GM18520 (cell line): Measurements from ENCODE around the gene PSMC3.

Source experiments
- ATAC-seq: cut with Tn5 transposase; IDR thresholded peaks from one replicate; pipeline ENCODE4 v1.9.1; 2021; ENCODE audit not compliant: unreplicated experiment

PSMC3 gene

DNA sequence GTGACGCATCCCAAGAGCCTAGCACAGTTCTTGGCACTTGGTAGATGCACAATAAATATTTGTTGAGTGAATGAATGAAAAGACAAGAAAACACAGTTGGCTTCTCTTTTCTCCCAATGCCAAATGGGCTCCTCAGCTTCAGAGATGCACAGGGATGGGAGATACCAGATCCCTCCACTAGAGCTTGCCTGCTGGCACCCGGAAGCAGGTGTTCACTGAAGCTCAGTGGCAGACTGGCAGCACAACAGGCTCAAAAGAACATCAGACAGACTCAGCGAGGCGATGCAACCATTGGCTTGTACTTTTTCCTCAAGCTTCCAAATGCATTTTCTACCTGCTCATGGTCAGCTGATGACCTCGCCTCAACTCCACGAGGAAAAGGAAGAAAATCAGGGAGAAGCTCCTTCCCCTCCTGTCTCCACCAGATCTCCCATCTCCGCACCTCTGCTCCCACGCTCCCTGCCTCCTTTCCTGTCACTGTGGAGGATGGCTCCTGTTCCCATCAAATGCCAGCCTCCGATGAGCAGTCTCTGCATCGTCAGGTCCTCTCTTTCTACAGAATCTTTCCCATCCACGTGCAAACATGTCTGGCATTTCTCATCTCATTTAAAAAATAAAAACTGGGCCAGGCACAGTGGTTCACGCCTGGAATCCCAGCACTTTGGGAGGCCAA is 16.9 kb upstream of the PSMC3 start:
- ATAC-seq, result no peak

DNA sequence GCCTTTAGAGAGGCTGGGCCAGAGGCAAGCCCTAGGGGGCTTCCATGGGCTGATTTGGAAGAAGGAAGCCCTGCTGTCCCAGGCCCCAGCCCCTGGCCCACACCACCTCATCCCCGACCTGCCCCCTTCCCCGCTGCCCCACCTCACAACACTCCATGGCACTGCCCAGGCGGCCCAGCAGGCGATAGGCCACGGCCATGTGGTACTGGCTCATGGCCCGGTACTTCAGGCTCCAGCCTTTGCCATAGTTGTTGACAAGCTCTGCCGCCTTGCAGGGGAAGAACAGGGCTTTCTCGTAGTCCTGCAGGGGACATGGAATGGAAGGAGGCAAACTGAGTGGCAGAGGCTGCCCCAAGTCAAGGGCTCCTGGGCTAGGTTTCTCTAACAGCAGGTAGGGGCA is 16.3 kb upstream of the PSMC3 start:
- no peak for ATAC-seq

DNA sequence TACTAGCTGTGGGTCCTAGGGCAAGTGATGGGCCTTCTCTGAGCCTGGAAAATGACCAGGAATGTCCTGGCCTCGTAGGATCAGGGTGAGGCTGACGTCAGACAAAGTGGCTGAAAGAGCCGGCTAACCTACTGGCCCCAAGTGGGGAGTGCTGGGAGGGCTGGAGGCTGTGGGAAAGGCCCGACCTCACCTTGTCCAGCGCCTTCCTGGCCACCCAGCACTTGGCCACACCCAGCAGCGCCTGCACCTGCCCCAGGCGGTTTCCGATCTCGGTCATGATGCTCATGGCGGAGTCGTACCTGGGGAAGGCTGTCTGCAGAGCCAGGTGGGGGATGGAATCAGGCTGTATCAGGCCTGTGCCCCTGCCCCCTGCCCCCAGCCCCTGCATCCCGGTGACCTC is 15.2 kb upstream of the PSMC3 start:
- ATAC-seq, result no peak

DNA sequence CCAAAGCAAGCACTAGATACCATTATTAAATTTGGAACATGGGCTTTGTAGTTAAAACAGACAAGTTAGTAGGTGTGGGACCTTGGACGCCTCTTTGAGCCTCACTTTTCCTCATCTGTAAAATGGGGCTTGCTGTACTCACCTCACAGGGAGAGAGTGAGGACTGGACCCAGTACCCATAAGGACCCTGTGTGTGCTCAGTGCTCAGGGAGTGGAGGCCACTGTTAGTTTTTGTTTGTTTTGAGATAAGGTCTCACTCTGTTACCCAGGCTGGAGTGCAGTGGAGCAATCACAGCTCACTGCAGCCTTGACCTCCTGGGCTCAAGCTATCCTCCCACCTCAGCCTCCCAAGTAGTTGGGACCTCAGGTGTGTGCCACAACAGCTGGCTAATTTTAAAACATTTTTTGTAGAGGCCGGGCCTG is 13.8 kb upstream of the PSMC3 start:
- ATAC-seq, result no peak

DNA sequence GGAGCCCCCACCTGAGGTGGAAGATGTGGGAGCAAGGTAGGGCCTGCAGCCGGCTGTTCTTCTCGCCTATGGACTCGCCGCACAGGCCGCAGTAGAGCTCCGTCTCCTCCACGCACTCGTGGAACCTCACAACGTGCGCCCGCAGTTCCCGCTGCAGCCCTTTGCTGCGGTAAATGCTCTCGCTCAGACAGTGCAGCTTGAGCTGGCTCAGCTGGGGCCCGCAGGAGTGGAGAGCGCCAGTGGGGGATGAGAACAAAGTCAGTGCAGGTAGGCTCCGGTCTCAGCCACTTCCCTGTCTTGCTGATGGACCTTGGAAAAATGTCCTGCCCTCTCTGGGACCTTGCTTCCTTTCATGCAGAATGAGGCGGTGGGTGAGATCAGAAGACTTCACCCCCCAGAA is 12.5 kb upstream of the PSMC3 start:
- no peak for ATAC-seq

DNA sequence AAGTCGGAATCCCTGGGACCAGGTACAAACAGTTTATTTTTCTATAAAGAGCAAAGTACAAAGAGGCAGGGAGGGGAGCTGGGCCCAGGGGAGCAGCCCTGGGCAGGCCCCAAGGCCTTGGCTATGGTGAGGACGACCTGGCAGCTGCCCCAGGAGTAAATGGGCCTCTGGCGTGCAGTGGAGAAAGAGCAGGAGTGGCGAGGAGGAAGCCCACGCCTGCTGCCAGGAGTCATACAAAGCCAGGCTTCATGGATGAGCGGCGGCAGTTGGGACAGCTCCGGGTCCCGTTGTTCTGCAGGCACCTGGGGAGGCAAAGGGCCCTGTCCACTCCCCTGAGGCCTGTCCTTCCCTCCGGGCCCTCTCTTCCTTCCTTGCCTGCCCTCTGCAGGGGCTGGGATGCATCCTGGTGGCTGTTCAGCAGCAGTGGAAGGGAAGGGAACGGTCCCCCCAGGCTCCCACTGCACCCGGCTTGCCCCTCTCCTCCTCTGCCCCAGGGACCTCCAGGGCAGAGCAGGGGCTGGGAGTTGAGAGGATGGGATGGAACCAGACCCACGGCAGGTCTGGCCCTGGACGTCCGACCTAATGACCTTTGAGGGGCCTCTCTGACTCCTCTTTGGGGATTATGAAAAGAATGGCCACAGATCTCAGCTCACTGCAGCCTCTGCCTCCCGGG is 11.6 kb upstream of the PSMC3 start:
- ATAC-seq, result no peak

DNA sequence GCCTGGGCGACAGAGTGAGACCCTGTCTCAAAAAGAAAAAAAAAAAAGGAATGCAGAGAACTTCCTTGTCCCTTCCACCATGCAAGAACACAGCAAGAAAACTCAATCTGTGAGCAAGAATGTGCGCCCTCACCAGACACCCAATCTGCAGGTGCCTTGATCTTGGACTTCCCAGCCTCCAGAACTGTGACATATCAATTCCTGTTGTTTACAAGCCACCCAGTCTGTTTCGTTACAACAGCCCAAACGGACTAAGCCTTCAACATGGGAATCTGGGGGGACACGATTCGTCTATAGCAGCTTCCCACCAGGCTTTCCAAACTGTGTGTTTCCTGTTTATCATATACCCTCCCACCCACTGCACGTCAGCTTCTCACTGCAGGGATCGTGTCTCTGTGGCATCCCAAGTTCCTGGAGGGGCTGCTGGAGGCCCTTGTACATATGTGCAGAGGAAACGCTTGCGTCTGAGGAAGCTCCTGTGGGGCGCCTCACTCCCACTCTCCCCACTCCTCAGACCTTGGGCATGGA is 11.0 kb upstream of the PSMC3 start:
- no peak for ATAC-seq

DNA sequence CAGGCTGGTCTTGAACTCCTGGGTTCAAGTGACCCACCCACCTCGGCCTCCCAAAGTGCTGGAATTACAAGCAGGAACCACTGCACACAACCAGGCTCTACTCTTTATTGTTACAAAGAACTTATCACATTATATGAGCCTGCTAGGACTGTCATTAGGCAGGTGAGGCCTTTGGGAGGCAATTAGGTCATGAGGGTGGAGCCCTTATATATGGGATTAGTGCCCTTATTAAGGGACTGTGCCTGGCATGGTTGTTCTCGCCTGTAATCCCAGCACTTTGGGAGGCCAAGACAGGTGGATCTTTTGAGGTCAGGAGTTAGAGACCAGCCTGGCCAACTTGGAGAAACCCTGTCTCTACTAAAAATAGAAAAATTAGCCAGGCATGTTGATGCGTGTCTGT is 10.5 kb upstream of the PSMC3 start:
- no peak for ATAC-seq

DNA sequence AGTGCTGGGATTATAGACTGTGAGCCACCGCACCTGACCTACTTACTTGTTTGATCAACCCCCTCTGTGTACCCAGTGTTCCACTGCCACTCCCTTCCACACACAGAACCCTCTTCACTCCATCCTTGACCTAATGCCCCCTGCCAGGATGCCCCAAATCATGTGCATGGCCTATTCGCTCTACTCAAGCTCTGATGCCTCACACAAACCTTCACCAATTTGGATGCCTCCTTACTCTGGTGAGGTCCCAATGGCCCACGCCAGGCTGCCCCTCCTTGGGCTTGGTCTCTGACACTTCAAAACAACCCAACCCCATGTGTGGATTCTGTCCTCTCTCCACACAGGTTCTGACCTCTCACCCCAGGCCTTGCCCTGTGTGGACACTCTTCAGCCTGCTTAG is 9.4 kb upstream of the PSMC3 start:
- no peak for ATAC-seq

DNA sequence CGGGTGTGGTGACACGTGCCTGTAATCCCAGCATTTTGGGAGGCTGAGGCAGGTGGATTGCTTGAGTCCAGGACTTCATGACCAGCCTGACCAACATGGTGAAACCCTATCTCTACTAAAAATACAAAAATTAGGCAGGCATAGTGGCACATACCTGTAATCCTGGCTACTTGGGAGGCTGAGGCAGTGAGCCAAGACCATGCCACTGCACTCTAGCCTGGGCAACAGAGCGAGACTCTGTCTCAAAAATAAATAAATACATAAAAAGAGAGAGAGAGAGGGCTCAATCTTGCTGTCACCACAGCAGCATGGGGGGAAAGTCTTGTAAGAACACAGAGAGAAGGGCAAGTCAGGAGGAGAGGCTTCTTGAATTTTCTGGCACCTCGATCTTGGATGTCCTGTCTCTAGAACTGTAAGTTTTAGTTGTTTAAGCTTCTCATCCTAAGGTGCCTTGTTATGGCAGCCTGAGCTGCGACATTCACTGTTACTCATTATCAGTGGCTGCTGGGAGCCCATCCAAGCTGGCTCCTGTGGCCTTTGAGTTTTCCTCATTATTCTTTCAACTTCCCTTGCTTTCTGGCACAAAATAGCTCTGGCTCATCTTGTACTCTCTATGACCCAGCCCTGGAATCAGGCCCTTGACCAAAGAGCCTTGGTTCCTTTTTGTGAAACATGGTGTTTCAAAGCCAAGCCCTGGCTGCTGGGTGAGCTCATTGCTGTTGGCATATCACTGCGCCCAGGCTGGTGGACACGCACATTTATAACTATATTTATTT is 8.0 kb upstream of the PSMC3 start:
- no peak for ATAC-seq

DNA sequence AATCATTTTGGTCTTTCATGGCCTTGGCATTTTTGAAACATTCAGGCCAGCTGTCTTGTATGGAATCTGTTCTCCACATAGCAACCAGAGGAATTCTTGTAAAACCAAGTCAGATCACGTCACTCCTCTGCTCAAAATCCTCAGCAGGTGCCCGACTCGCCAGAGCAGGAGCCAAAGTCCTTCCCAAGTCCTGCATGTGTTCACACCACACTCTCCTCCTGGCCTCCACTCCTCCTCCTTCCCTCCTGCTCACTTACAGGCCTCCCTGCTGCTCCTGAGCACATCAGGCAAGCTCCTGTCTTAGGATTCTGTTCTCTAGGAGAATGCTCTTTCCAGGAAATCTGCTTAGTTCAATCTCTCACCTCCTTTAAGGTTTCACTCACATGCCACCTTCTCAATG is 6.9 kb upstream of the PSMC3 start:
- no peak for ATAC-seq

DNA sequence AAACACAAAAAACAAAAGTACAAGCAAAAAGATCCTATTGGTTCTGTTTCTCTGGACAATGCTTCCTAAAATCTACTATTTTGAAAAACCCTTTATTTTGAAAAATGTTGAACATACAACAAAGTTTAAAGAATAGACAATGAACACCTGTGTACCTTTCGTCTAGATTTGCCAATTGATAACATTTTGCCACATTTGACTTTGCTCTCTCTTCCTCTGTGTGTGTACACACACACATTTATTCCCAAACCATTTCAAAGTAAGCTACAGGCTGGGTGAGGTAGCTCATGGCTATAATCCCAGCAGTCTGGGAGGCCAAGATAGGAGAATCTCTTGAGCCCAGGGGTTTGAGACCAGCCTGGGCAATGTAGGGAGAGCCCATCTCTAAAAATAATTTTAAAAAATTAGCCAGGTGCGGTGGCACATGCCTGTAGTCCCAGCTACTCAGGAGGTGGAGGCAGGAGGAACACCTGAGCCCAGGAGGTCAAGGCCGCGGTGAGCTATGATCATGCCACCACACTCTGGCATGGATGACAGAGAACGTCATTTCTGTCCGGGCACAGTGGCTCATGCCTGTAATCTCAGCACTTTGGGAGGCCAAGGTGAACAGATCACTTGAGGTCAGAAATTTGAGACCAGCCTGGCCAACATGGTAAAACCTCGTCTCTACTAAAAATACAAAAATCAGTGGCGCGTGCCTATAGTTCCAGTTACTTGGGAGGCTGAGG is 5.3 kb upstream of the PSMC3 start:
- no peak for ATAC-seq

DNA sequence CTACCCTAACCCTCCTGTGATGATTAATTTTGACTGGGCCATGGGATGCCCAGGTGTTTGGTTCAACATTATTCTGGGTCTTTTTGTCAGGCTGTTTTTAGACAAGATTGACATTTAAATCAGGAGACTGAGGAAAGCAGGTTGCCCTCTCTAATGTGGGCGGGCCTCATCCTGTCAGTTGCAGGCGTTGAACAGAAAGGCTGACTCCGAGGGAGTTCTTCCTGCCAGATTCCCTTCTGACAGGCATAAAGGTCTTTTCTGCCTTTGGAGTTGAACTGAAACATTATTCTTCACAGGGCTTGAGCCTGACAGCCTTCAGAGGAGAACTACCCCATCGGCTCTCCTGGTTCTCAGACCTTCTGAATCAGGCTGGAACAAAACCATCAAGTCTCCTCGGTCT is 4.3 kb upstream of the PSMC3 start:
- ATAC-seq, result no peak

DNA sequence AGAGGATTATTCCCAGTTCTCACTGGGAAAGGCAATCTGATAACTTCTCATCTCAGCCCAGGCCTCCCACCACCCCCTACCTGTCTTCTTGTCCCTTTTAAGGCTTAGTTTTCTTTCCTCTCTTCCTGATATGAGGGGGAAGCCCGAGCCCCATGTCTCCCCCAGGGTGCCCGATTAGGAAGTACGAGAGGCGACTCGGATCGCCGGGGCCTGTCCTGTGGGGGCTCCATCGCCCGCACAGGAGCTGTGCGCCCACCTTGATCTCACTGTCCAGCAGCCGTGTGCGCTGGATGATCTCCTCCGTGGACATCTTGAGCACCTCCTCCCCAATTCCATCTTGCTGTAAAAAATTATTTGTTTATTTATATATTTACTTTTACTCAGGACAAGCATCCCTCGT is 628 bp downstream of the PSMC3 start:
- ATAC-seq, result no peak

DNA sequence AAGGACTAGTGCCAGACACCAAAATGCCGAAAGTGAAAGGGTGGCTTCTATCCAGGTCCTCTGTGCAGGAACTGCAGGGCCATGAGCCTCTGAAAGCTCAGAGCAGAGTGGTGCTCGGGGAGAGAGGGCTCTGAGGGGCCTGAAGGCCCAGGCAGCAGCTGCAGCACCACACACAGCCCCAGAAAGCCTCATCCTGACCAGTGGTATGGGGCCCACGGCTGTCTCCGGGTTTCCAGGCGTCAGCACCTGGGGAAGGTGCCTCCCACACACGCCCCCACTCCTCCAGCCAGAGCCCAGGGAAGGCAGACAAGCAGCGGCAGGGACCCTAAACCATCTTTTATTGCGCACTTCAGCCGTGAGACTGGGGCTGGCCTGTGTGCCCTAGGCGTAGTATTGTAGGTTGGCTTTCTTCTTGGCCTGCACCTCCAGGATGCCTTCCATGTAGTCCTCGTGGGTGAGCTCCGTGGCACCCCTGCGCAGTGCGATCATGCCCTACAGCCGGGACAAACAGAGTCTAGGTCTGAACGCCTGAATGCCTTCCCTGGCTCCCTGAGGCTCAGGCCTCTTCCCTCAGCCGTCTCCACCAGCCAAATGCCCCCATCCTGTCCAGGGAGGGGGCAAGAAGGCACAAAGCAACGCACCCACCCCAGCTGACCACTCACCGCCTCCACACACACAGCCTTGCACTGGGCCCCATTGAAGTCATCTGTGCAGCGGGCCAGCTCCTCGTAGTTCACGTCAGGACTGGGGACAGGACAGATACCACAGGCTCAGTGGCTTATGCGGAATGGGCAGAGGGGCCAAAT is 7.6 kb downstream of the PSMC3 start:
- ATAC-seq, result no peak

DNA sequence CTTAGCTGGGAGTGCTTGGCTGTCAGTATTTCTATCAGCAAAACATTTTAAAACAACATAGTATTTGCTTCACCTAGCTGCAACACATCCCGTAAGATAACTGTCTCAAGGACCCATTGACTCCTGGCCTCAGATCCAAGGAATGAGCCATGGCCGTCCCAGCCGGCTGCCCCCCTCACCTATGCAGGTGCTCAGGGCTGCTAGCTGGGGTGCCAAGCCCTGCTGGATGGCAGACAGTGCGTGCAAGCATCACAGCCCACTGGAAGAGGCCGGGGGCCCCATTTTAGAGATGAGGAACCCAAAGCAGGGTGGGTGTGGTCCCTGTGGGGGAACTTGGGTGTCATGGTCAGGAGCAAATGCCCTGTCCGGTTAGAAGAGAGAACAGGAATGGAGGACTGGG is 8.5 kb downstream of the PSMC3 start:
- no peak for ATAC-seq

DNA sequence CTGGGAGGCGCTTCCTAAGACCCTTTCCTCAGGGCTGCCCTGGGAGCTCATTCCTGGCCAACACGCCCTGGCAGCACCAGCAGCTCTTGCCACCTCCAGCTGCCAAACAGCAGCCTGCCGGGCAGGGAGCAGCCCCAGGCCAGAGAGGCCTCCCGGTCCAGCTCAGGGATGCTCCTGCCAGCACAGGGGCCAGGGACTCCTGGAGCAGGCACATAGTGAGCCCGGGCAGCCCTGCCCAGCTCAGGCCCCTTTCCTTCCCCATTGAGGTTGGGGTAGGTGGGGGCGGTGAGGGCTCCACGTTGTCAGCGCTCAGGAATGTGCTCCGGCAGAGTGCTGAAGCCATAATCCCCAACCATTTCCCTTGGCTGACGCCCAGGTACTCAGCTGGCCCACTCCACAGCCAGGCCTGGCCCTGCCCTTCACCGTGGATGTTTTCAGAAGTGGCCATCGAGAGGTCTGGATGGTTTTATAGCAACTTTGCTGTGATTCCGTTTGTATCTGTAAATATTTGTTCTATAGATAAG is 10.2 kb downstream of the PSMC3 start:
- no peak for ATAC-seq

DNA sequence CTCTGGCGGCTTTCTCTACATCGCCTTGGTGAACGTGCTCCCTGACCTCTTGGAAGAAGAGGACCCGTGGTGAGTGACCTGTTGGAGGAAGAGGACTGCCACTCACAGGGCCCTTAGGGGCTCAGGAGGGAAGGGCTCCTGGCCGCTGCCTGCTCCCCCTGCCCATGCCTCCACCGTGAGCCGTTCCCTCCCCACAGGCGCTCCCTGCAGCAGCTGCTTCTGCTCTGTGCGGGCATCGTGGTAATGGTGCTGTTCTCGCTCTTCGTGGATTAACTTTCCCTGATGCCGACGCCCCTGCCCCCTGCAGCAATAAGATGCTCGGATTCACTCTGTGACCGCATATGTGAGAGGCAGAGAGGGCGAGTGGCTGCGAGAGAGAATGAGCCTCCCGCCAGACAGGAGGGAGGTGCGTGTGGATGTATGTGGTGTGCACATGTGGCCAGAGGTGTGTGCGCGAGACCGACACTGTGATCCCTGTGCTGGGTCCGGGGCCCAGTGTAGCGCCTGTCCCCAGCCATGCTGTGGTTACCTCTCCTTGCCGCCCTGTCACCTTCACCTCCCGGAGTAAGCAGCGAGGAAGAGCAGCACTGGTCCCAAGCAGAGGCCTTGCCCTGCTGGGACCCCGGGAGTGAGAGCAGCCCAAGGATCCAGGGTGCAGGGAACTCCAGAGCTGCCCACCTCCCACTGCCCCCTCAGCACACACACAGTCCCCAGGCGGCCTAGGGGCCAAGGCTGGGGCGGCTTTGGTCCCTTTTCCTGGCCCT is 11.0 kb downstream of the PSMC3 start:
- no peak for ATAC-seq

DNA sequence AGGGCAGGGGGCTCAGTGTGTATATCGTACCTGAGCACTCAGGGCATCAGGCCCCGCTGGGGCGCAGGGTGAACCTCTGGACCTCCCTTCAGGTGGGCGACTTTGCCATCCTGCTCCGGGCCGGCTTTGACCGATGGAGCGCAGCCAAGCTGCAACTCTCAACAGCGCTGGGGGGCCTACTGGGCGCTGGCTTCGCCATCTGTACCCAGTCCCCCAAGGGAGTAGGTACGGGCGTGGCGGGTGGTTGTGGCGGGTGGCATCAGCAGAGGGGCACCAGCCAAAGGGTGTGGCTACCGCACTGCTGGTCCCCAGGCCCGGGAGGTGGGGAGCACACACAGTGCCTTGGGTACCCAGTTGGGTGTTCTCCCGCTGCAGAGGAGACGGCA is 11.6 kb downstream of the PSMC3 start:
- ATAC-seq, result no peak
